Fibroblast of skin of left quadriceps (primary cell): ENCODE measurements around the gene DHX34.
"Not testable (repeated sequence)": the region's sequence is repeated elsewhere in the genome, so short reads cannot be mapped to it uniquely, and the experiment has no call there.

Source experiments
- DNase-seq, 2 experiments: peaks; one replicate each; pipeline ENCODE4 v3.0.0-alpha.2; 2013; ENCODE audit warnings: low read depth in 2 of 2

Gene DHX34

GRCh38 chr19:47323872-47324271, 25.2 kb upstream of the DHX34 start:
- DNase-seq: no peak

DNA sequence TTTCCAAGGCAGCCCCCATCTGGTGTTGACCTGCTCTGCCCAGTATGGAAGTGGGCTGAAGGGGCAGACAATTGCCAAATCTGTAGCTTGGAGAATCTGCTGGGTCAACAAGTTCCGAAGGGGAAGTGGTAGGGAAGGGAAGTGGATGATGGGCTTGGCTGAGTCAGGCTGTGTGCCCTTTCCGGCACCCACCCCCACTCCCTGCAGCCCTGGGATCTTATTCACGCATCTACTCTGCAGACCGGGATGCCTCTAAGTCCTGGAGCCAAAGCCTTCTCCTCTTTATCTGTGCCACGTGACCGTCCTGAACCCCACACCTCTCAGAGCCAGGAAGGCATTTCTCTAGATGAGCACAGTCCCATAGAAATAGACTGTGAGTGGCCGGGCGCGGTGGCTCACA, 24.6 kb upstream of the DHX34 start:
- DNase-seq: no peak

GRCh38 chr19:47330466-47330869, 18.6 kb upstream of the DHX34 start:
- no peak for DNase-seq

- DNase-seq: no peak
These were observed 17.6 kb upstream of the DHX34 start for GRCh38 chr19:47331490-47331889.

- no peak for DNase-seq
These were observed 17.1 kb upstream of the DHX34 start, which contains the start of gene C5AR2 for GRCh38 chr19:47331931-47332547. Gene C5AR2 (plus strand): TSS chr19:47332175. CDS start chr19:47340800, 8,625 bp downstream.

DNA sequence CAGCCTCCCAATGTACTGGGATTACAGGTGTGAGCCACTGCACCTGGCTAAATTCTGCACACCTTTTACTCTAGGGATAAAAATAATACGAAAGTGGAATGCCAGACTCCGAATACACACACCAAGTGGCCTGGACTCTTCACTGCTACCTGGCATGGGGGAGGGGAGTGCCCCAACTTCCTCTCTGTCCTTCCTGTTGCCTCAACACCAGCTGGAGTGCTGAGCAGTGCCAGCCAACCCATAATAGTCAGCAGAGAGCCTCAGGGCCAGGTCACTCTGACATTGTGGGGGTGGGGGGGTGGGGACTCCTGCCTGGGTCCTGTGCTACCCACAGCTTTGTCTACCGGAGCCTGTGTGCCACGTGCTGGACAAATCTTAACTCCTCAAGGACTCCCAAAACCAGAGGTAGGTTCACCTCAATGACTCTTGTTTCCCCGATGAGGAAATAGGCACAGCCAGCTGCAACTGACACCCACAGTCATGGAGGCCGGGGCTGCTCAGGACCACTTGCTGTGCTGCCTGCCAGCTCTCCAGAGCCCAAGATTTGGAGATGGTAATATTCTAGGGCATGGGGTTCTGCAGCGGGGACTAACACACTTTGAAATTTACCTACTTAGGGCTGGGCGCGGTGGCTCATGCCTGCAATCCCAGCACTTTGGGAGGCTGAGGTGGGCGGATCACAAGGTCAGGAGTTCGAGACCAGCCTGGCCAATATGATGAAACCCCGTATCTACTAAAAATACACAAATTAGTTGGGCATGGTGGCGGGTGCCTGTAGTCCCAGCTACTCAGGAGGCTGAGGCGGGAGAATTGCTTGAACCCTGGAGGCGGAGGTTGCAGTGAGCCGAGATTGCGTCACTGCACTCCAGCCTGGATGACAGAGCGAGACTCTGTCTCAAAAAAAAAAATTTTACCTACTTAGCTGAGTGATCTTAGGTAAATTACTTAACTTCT, 12.1 kb upstream of the DHX34 start:
- not testable (repeated sequence) for DNase-seq

GRCh38 chr19:47339196-47339880, 9.8 kb upstream of the DHX34 start:
- no peak for DNase-seq

DNA sequence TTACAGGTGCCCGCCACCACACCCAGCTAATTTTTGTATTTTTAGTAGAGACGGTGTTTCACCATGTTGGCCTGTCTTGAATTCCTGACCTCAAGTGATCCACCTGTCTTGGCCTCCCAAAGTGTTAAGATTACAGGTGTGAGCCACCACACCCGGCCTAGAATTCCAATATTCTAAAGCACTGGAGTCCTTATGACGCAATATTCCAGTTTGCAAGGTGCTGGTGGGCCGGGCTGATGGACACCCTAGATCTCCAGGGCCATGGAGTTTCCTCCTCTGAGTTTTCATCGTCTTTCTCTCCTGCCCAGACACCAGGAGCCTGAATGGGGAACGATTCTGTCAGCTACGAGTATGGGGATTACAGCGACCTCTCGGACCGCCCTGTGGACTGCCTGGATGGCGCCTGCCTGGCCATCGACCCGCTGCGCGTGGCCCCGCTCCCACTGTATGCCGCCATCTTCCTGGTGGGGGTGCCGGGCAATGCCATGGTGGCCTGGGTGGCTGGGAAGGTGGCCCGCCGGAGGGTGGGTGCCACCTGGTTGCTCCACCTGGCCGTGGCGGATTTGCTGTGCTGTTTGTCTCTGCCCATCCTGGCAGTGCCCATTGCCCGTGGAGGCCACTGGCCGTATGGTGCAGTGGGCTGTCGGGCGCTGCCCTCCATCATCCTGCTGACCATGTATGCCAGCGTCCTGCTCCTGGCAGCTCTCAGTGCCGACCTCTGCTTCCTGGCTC, 8.5 kb upstream of the DHX34 start:
- no peak for DNase-seq

GRCh38 chr19:47341734-47342133, 7.4 kb upstream of the DHX34 start:
- no peak for DNase-seq

- DNase-seq: no peak
These were observed 5.8 kb upstream of the DHX34 start for GRCh38 chr19:47343194-47343802.

GRCh38 chr19:47344425-47344824, 4.7 kb upstream of the DHX34 start:
- no peak for DNase-seq

GRCh38 chr19:47346024-47346423, 3.1 kb upstream of the DHX34 start:
- not testable (repeated sequence) for DNase-seq

DNA sequence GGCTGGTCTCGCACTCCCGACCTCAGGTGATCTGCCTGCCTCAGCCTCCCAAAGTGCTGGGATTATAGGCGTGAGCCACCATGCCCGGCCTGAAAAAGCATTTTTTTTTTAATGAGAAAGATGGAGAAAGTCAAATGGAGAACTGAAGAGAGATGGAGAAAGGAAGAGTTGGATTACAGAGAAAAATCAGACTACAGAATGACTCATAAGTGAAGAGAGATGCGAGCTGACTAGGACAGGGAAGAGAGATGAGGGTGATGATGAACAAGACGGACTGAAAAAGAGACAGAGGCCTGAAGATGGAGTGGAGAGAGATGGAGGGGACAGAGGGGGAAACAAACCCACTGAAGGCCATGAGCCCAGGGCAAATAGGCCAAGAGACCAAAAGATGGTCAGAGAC, 1.5 kb downstream of the DHX34 start:
- DNase-seq: no peak

DNA sequence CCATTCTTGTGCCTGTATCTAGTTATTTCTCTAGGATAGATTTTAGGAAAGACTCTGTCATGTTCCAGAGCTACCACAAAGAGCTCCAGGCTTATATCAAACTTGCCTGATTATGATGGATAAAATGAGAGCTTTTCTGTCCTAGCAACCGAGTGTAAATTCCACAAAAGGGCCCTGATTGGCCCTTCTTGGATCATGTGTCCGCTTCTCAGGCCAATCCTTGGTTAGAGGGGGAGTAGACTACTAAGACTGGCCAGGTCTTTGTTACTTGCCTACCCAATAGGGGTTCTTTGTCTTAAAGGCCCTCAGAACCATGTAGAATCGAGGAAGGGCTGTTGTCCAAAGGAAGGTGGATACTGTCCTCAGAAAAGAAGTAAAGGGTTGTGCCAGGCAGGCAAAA, 2.4 kb downstream of the DHX34 start:
- DNase-seq: no peak

GRCh38 chr19:47352095-47352494, 3.0 kb downstream of the DHX34 start:
- no peak for DNase-seq

DNA sequence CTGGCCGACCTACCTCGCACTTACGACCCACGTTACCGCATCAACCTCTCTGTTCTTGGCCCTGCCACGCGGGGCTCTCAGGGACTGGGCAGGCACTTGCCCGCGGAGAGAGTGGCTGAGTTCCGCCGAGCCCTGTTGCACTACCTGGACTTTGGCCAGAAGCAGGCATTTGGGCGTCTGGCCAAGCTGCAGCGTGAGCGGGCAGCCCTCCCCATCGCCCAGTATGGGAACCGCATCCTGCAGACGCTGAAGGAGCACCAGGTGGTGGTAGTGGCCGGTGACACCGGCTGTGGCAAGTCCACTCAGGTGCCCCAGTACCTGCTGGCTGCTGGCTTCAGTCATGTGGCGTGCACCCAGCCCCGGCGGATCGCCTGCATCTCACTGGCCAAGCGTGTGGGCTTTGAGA, 4.2 kb downstream of the DHX34 start:
- DNase-seq: no peak

GRCh38 chr19:47356900-47357299, 7.8 kb downstream of the DHX34 start:
- no peak for DNase-seq

DNA sequence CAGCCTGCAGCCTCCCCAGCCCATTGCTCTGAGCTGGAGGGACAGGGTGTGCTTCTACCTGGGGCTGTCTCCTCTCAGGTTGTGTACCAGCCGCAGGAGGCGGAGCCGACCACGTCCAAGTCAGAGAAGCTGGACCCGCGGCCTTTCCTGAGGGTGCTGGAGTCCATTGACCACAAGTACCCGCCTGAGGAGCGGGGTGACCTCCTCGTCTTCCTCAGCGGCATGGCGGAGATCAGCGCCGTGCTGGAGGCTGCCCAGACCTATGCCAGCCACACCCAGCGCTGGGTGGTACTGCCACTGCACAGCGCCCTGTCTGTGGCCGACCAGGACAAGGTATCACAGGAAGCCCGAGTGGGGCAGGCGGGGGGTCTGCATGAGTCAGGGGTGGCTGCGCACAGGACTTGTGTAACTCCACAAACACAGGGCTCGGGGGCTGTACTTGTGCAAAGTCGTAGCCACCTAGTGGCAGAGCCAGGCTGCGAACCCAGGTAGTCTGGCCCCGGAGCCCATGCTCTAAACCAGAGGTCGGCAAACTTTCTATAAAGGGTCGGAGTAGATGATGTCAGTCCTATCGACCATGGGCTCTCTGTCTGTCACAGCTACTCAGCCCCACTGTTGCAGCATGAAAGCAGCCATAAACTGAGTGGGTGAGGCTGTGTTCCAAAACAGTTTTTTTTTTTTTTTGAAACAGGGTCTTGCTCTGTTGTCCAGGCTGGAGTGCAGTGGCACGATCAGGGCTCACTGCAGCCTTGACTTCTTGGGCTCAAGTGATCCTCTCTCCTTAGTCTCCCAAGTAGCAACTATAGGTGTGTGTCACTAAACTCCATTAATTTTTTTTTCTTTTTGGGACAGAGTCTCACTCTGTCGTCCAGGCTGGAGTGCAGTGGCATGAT, 8.9 kb downstream of the DHX34 start:
- DNase-seq: no peak

- DNase-seq: no peak
These were observed 9.8 kb downstream of the DHX34 start for GRCh38 chr19:47358936-47359335.

GRCh38 chr19:47362321-47362720, 13.2 kb downstream of the DHX34 start:
- DNase-seq: no peak
